Endodermal cell (in vitro differentiated cells): Measurements from ENCODE around the gene RBM12. TPM values are rescaled to one million over a fixed set of nuclear protein-coding genes. Genes with fewer than 3 reads are reported as not detected.

Experiments used
- DNase-seq: peaks from one replicate; pipeline ENCODE4 v3.0.0-alpha.2; 2017
- H3K27ac ChIP-seq: 2 replicates; pipeline ENCODE4 v1.5.1; 2013; ENCODE audit warnings: mild to moderate bottlenecking, low read depth, low read length, moderate library complexity
- H3K27me3 ChIP-seq: 2 replicates; pipeline ENCODE4 v1.6.1; 2013; ENCODE audit warnings: mild to moderate bottlenecking, low read length, moderate library complexity; ENCODE audit not compliant: insufficient read depth, control insufficient read depth, poor library complexity, severe bottlenecking
- H3K36me3 ChIP-seq: 2 replicates; pipeline ENCODE4 v1.7.0; 2013; ENCODE audit warnings: mild to moderate bottlenecking, low read length, moderate library complexity; ENCODE audit not compliant: control insufficient read depth, insufficient read depth
- H3K4me1 ChIP-seq: one replicate; pipeline ENCODE4 v1.7.0; 2013; ENCODE audit warnings: low read length; ENCODE audit not compliant: control insufficient read depth, insufficient read depth
- H3K4me3 ChIP-seq: 2 replicates; pipeline ENCODE4 v1.5.1; 2013; ENCODE audit warnings: mild to moderate bottlenecking, low read length, moderate library complexity
- H3K9ac ChIP-seq: 2 replicates; pipeline ENCODE4 v1.6.1; 2013; ENCODE audit warnings: mild to moderate bottlenecking, low read length, moderate library complexity; ENCODE audit not compliant: poor library complexity, severe bottlenecking; ENCODE audit errors: extremely low read depth
- H3K9me3 ChIP-seq: 2 replicates; pipeline ENCODE4 v1.6.1; 2013; ENCODE audit warnings: mild to moderate bottlenecking, low read length, moderate library complexity; ENCODE audit not compliant: control insufficient read depth
- H3K27ac Mint-ChIP-seq: 2 replicates; pipeline ENCODE4 v1.8.0; 2020; ENCODE audit warnings: mixed read lengths
- H3K27me3 Mint-ChIP-seq: 2 replicates; pipeline ENCODE4 v1.8.0; 2021; ENCODE audit warnings: mild to moderate bottlenecking, mixed read lengths; ENCODE audit not compliant: insufficient read depth
- H3K36me3 Mint-ChIP-seq: 2 replicates; pipeline ENCODE4 v1.8.0; 2020; ENCODE audit warnings: low read depth, mixed read lengths
- H3K4me1 Mint-ChIP-seq: 2 replicates; pipeline ENCODE4 v1.8.0; 2020; ENCODE audit warnings: mixed read lengths
- H3K4me3 Mint-ChIP-seq: 2 replicates; pipeline ENCODE4 v1.8.0; 2020; ENCODE audit warnings: mild to moderate bottlenecking, moderate library complexity, mixed read lengths
- H3K9me3 Mint-ChIP-seq: 2 replicates; pipeline ENCODE4 v1.8.0; 2020; ENCODE audit warnings: mild to moderate bottlenecking, mixed read lengths
- WGBS, 2 experiments: methylation state at CpG; one replicate each; pipeline versions ENCODE4 v1.1.5 to v1.1.7; 2013; ENCODE audit warnings: missing lambda C conversion rate in 2 of 2, mixed read lengths in 1 of 2; ENCODE audit not compliant: insufficient coverage in 1 of 2, insufficient read length in 1 of 2; 5-methylcytosine and 5-hydroxymethylcytosine counted together
- total RNA-seq, 2 donors: library from RNA; stranded (reverse); fragmentation: NEBNext Ultra II Directional in 1 of 2; extraction: Animal tissue kit (Norgen Biotek cat#: 25700) in 1 of 2; gene quantifications; 2 replicates in 1 of 2; 3 replicates in 1 of 2; pipeline ENCODE4 v1.2.1, GENCODE V29; 2021
- TF ChIP-seq, protein P1 (sequence below): fragments of 200-600 bp; sonication (generic); conservative IDR thresholded peaks from 2 replicates; pipeline ENCODE4 v1.5.0; 2021; ENCODE audit warnings: antibody characterized with exemption, mild to moderate bottlenecking

RBM12 gene
- total RNA-seq, 2 donors from 2014 or later, result 106 to 158 TPM

DNA sequence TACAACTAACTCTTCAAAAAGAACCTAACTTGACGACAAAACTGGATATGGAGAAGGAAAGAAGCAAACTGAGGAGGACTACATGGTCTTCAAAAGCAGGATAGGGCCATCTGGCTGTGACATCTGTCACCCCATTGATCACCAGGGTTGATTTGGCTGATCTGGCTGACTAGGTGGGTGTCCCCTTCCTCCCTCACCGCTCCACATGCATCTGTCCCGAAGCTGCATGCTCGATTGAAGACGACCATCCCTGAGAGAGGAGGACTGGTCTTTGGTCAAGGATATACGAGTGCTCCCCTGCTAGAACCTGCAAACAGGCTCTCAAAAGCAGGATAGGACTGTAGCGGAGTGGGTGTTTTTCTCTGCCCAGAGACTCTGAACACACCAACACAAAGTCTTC lies 21.7 kb downstream of the RBM12 start:
- TF ChIP-seq, protein P1, sequence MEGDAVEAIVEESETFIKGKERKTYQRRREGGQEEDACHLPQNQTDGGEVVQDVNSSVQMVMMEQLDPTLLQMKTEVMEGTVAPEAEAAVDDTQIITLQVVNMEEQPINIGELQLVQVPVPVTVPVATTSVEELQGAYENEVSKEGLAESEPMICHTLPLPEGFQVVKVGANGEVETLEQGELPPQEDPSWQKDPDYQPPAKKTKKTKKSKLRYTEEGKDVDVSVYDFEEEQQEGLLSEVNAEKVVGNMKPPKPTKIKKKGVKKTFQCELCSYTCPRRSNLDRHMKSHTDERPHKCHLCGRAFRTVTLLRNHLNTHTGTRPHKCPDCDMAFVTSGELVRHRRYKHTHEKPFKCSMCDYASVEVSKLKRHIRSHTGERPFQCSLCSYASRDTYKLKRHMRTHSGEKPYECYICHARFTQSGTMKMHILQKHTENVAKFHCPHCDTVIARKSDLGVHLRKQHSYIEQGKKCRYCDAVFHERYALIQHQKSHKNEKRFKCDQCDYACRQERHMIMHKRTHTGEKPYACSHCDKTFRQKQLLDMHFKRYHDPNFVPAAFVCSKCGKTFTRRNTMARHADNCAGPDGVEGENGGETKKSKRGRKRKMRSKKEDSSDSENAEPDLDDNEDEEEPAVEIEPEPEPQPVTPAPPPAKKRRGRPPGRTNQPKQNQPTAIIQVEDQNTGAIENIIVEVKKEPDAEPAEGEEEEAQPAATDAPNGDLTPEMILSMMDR, result no peak
- H3K27ac ChIP-seq, result no peak overlapping the region
- WGBS, 2 experiments, result 94 to 96% methylated on average over 3 to 7 of the region's 7 CpGs
- no peak overlapping the region for H3K4me3 Mint-ChIP-seq
- peaks cover 35% of the 10 kb centered on the region for H3K4me1 Mint-ChIP-seq
- no peaks in the 10 kb centered on the region for H3K9me3 ChIP-seq
- H3K9me3 Mint-ChIP-seq, result no peaks in the 10 kb centered on the region
- peaks cover 7% of the 10 kb centered on the region for H3K36me3 Mint-ChIP-seq
- H3K27me3 Mint-ChIP-seq, result no peaks in the 10 kb centered on the region
- H3K27me3 ChIP-seq, result no peaks in the 10 kb centered on the region
- no peak for DNase-seq
- H3K4me3 ChIP-seq, result no peak overlapping the region
- H3K27ac Mint-ChIP-seq, result no peak overlapping the region
- peaks cover 23% of the 10 kb centered on the region for H3K36me3 ChIP-seq
- peaks cover 5% of the 10 kb centered on the region for H3K4me1 ChIP-seq
- H3K9ac ChIP-seq, result no peak overlapping the region

- H3K36me3 Mint-ChIP-seq, result peaks cover 3% of the 10 kb centered on the region
- H3K27ac ChIP-seq, result no peak overlapping the region
- H3K4me1 Mint-ChIP-seq, result peaks cover 35% of the 10 kb centered on the region
- peaks cover 21% of the 10 kb centered on the region for H3K36me3 ChIP-seq
- no peaks in the 10 kb centered on the region for H3K9me3 Mint-ChIP-seq
- no peak overlapping the region for H3K27ac Mint-ChIP-seq
- no peak for DNase-seq
- no peak overlapping the region for H3K4me3 Mint-ChIP-seq
- H3K9ac ChIP-seq, result no peak overlapping the region
- H3K9me3 ChIP-seq, result no peaks in the 10 kb centered on the region
- WGBS, 2 experiments, result 94 to 100% methylated on average over 3 to 4 of the region's 4 CpGs
- no peaks in the 10 kb centered on the region for H3K27me3 Mint-ChIP-seq
- peaks cover 5% of the 10 kb centered on the region for H3K4me1 ChIP-seq
- TF ChIP-seq, protein P1, result no peak
- no peak overlapping the region for H3K4me3 ChIP-seq
- no peaks in the 10 kb centered on the region for H3K27me3 ChIP-seq
These were observed 23.0 kb downstream of the RBM12 start for GRCh38 chr20:35641743-35642142.

DNA sequence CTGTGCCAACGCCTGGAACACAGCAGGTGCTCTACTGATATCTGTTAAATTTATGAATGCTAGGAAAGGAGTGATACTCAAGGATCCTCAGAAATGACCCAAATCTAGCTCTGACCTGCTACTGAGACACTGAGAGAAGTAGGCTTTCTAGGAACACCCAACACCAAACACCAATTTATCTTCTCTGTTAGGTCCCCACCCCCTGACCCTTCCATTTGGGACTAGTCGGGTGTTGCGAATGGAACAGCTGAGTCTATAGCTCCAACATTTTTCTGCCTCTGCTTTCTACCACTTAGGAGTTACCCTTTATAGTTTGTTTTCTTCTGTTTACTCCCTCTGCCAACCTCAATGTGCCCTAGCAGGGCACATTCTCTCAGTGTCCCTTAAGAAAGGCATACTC lies 24.0 kb downstream of the RBM12 start:
- DNase-seq, result no peak
- no peak overlapping the region for H3K4me3 ChIP-seq
- Mint-ChIP-seq H3K9me3 (no peaks in the 10 kb centered on the region), H3K4me3 (no peak overlapping the region), H3K27me3 (no peaks in the 10 kb centered on the region), H3K36me3 (peaks cover under 1% of the 10 kb centered on the region), H3K4me1 (peaks cover 39% of the 10 kb centered on the region), H3K27ac (peak overlapping the region; percentile 3)
- TF ChIP-seq, protein P1, result no peak
- no peak overlapping the region for H3K9ac ChIP-seq
- no peaks in the 10 kb centered on the region for H3K27me3 ChIP-seq
- no peaks in the 10 kb centered on the region for H3K9me3 ChIP-seq
- peaks cover 20% of the 10 kb centered on the region for H3K36me3 ChIP-seq
- no peak overlapping the region for H3K27ac ChIP-seq
- 86 to 93% methylated on average over 3 of the region's 3 CpGs for WGBS, 2 experiments
- H3K4me1 ChIP-seq, result peaks cover 5% of the 10 kb centered on the region
